Measurements from ENCODE around the gene AHNAK.

AHNAK gene

GRCh38 chr11:62542111-62542745 lies 4.4 kb downstream of the AHNAK start:
- in situ Hi-C loops (cut with MboI; ENCODE audit: low sequenced_read_pairs, unreplicated experiment), result no loop called here
- DNase-seq (ENCODE audit: low spot score), result no peak
- TF ChIP-seq CTCF (IDR thresholded peaks at IDR 0.05; ENCODE audit: borderline replicate concordance, control extremely low read depth, extremely low read depth, insufficient read depth, missing control alignments), result no peak

GRCh38 chr11:62540804-62541701 lies 5.6 kb downstream of the AHNAK start:
- in situ Hi-C loops (cut with MboI; ENCODE audit: low sequenced_read_pairs, unreplicated experiment), result no loop called here
- DNase-seq (ENCODE audit: low spot score), result peak; percentile 74
- TF ChIP-seq CTCF (IDR thresholded peaks at IDR 0.05; ENCODE audit: borderline replicate concordance, control extremely low read depth, extremely low read depth, insufficient read depth, missing control alignments), result no peak

- no peak for DNase-seq (ENCODE audit: low spot score)
- in situ Hi-C loops (cut with MboI; ENCODE audit: low sequenced_read_pairs, unreplicated experiment), result no loop called here
- no peak for TF ChIP-seq CTCF (IDR thresholded peaks at IDR 0.05; ENCODE audit: borderline replicate concordance, control extremely low read depth, extremely low read depth, insufficient read depth, missing control alignments)
Measured at GRCh38 chr11:62539238-62539925, 7.2 kb downstream of the AHNAK start.

- in situ Hi-C loops (cut with MboI; ENCODE audit: low sequenced_read_pairs, unreplicated experiment), result no loop called here
- TF ChIP-seq CTCF (IDR thresholded peaks at IDR 0.05; ENCODE audit: borderline replicate concordance, control extremely low read depth, extremely low read depth, insufficient read depth, missing control alignments), result no peak
- DNase-seq (ENCODE audit: low spot score), result peak; percentile 11
Measured at GRCh38 chr11:62538470-62539237, 8.0 kb downstream of the AHNAK start.

- TF ChIP-seq CTCF (IDR thresholded peaks at IDR 0.05; ENCODE audit: borderline replicate concordance, control extremely low read depth, extremely low read depth, insufficient read depth, missing control alignments), result no peak
- DNase-seq (ENCODE audit: low spot score), result peak; percentile 4
- in situ Hi-C loops (cut with MboI; ENCODE audit: low sequenced_read_pairs, unreplicated experiment), result no loop called here
Measured at GRCh38 chr11:62536301-62536957, 10.2 kb downstream of the AHNAK start.
